IPS DF 6.9 (cell line): ENCODE results near the gene PIK3R6.

Source experiments
- DNase-seq: peaks from one replicate; pipeline ENCODE4 v3.0.0-alpha.2; 2013; ENCODE audit warnings: low read depth, low spot score
- H3K27ac ChIP-seq: one replicate; pipeline ENCODE4 v1.5.1; 2013; ENCODE audit warnings: low read length, control low read depth
- H3K27me3 ChIP-seq: 2 replicates; pipeline ENCODE4 v1.6.1; 2013; ENCODE audit warnings: mild to moderate bottlenecking, low read length; ENCODE audit not compliant: control insufficient read depth, insufficient read depth
- H3K36me3 ChIP-seq: 2 replicates; pipeline ENCODE4 v1.6.1; 2013; ENCODE audit warnings: low read length; ENCODE audit not compliant: control insufficient read depth, insufficient read depth
- H3K4me1 ChIP-seq: 2 replicates; pipeline ENCODE4 v1.6.1; 2013; ENCODE audit warnings: low read length; ENCODE audit not compliant: control insufficient read depth, insufficient read depth
- H3K4me3 ChIP-seq: 2 replicates; pipeline ENCODE4 v1.5.1; 2013; ENCODE audit warnings: mild to moderate bottlenecking, low read length
- H3K9me3 ChIP-seq: 2 replicates; pipeline ENCODE4 v1.6.1; 2013; ENCODE audit warnings: low read length, inconsistent platforms; ENCODE audit not compliant: control insufficient read depth, insufficient read depth
- WGBS: extraction: QIAGEN DNeasy Blood & Tissue Kit; methylation state at CpG from one replicate; pipeline ENCODE4 v1.1.7; 2013; ENCODE audit warnings: mixed read lengths, missing lambda C conversion rate; ENCODE audit not compliant: insufficient read length, insufficient coverage; 5-methylcytosine and 5-hydroxymethylcytosine counted together

PIK3R6 gene

GRCh38 chr17:8873801-8874715 lies 6.6 kb upstream of the PIK3R6 start:
- Histone ChIP-seq H3K36me3 (no peaks in the 10 kb centered on the region), H3K27ac (no peak overlapping the region), H3K9me3 (no peaks in the 10 kb centered on the region), H3K4me3 (no peak overlapping the region), H3K4me1 (no peaks in the 10 kb centered on the region; the same call in 1 of the 2 replicates), H3K27me3 (no peaks in the 10 kb centered on the region)
- no peak for DNase-seq
- WGBS: no CpG with 5 or more reads among the region's 19 CpGs

GRCh38 chr17:8872705-8873435 lies 5.4 kb upstream of the PIK3R6 start:
- no CpG with 5 or more reads among the region's 17 CpGs for WGBS
- H3K36me3 ChIP-seq: no peaks in the 10 kb centered on the region

DNA sequence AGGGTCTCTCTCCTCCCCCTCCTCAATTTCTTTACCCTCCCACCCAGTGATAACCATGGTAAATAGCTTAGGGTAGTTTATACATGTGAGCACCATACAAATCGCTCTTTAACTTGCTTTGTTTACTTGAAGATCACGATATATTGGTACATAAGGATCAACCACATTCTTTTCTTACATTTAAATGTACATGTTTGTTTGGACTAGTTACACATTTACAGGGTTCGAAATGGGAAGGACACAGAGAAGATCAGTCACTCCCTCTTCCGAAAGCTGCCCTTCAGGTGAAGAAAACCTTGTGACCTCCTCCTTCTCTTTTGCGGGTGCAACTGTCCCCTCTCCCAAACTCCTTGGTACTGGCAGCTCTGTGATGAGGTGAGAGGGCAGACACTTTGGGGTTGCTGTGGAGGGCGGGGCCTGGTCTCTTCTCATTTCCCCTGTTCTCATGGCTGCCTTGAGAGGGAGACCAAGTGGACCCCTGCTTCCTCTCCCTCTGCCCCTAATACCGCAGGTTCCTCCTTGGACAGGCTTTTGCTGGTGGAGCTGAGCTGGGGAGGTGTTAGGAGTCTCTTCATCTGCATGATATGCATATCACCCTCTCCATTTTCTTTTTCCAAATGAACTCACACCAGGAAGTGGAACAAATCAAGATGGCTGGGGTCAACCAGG lies 4.7 kb upstream of the PIK3R6 start:
- H3K36me3 ChIP-seq: no peaks in the 10 kb centered on the region
- no peak overlapping the region for H3K27ac ChIP-seq
- H3K9me3 ChIP-seq: no peaks in the 10 kb centered on the region
- H3K4me3 ChIP-seq: no peak overlapping the region
- no peaks in the 10 kb centered on the region; the same call in 1 of the 2 replicates for H3K4me1 ChIP-seq
- no CpG with 5 or more reads among the region's 7 CpGs for WGBS
- DNase-seq: no peak
- no peaks in the 10 kb centered on the region for H3K27me3 ChIP-seq

More at GRCh38 chr17:8872705-8873435, 5.4 kb upstream of the PIK3R6 start:
- no peaks in the 10 kb centered on the region for H3K27me3 ChIP-seq
- DNase-seq: no peak
- H3K4me1 ChIP-seq: no peaks in the 10 kb centered on the region; the same call in 1 of the 2 replicates
- H3K27ac ChIP-seq: no peak overlapping the region
- no peak overlapping the region for H3K4me3 ChIP-seq
- H3K9me3 ChIP-seq: no peaks in the 10 kb centered on the region

GRCh38 chr17:8871081-8871581 lies 3.7 kb upstream of the PIK3R6 start:
- Histone ChIP-seq H3K4me3 (no peak overlapping the region), H3K9me3 (no peaks in the 10 kb centered on the region), H3K36me3 (no peaks in the 10 kb centered on the region), H3K4me1 (no peaks in the 10 kb centered on the region; the same call in 1 of the 2 replicates), H3K27ac (no peak overlapping the region), H3K27me3 (no peaks in the 10 kb centered on the region)
- no peak for DNase-seq
- no CpG with 5 or more reads among the region's 13 CpGs for WGBS

GRCh38 chr17:8870406-8871040 lies 3.0 kb upstream of the PIK3R6 start:
- DNase-seq: no peak
- Histone ChIP-seq H3K4me1 (no peaks in the 10 kb centered on the region; the same call in 1 of the 2 replicates), H3K27me3 (no peaks in the 10 kb centered on the region), H3K4me3 (no peak overlapping the region), H3K9me3 (no peaks in the 10 kb centered on the region), H3K27ac (no peak overlapping the region), H3K36me3 (no peaks in the 10 kb centered on the region)
- 100% methylated on average over 1 of the region's 13 CpGs for WGBS

DNA sequence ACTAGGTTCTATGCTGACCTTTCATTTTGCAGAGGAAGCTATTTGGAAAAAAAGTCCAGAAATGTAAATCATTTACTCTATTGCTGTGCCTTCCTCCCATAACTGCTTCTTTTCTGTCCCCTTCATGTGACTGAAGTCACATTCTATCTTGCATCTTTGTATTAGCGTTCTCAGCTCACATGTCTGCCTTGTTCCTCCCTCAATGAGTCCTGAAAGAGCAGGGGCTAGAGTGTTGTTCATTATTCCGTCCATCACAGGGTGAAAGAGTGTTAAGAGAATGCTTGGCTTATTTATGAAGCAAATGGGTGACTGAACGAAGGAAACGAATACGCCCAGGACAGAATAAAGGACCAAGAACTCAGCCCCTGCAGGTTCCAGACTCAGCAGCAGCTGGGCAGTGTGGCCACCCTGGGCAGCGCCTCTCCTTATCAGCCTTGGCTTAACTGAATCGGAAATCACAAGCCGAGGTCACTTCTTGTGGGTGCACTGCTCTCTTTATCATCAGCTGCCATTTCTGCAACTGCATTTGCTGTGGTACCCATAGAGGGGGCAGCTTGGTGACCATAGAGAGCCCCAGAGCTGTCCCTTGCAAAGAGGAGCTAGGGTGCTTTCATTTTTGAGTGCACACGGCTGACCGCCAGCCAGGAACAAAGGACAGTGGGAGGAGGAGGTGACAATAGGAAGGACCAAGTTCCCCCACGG lies 1.8 kb upstream of the PIK3R6 start:
- Histone ChIP-seq H3K4me3 (no peak overlapping the region), H3K36me3 (no peaks in the 10 kb centered on the region), H3K9me3 (no peaks in the 10 kb centered on the region), H3K27me3 (no peaks in the 10 kb centered on the region), H3K27ac (no peak overlapping the region), H3K4me1 (no peaks in the 10 kb centered on the region; the same call in 1 of the 2 replicates)
- no peak for DNase-seq
- no CpG with 5 or more reads among the region's 11 CpGs for WGBS

- no peaks in the 10 kb centered on the region; the same call in 1 of the 2 replicates for H3K4me1 ChIP-seq
- no peak overlapping the region for H3K27ac ChIP-seq
- no peak for DNase-seq
- WGBS: no CpG with 5 or more reads among the region's 4 CpGs
- no peaks in the 10 kb centered on the region for H3K27me3 ChIP-seq
- no peak overlapping the region for H3K4me3 ChIP-seq
- H3K9me3 ChIP-seq: no peaks in the 10 kb centered on the region
- no peaks in the 10 kb centered on the region for H3K36me3 ChIP-seq
These were observed 1.1 kb upstream of the PIK3R6 start for GRCh38 chr17:8868529-8868951.

DNA sequence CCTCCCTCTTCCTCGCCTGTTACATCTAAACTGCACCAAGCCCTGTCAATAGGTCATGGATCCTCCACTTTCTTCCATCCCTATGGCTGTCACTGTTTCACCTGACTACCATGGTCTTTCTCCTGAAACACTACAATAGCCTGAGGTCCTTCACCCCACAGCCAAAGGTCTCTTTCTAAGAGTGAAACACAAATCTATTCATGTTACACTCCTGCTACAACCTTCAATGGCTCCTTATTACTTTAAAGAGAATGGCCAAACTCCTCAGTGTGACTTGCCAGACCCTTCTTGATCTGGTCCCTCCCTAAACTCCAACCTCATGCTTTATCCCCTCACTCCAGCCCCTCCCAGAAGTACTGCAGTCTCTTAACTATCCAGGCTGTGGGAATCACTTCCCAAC lies 618 bp upstream of the PIK3R6 start:
- no peak overlapping the region for H3K27ac ChIP-seq
- DNase-seq: no peak

DNA sequence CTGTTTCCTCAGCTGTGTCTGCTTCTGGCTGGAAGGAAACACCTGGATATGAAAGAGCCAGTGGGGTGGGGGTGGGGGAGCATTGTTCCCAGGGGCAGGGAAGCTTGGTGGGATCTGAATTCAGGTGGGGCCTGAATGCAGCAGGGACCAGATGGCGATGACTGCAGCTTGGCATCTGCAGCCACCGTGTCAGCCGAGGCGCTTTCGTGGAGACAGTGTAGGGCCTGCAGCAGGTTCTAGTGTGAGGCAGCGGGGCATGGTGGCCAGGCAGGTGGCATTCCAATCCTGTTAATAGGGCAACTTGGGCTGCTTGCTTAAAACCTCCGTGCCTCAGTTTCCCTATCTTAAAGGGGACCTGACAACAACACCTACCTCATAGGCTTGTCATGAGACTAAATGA lies 1.7 kb downstream of the PIK3R6 start:
- Histone ChIP-seq H3K36me3 (no peaks in the 10 kb centered on the region), H3K4me1 (no peaks in the 10 kb centered on the region), H3K4me3 (no peak overlapping the region), H3K27me3 (no peaks in the 10 kb centered on the region), H3K27ac (no peak overlapping the region), H3K9me3 (no peaks in the 10 kb centered on the region)
- DNase-seq: no peak
- no CpG with 5 or more reads among the region's 7 CpGs for WGBS

More for the DNA sequence above, 618 bp upstream of the PIK3R6 start:
- Histone ChIP-seq H3K27me3 (no peaks in the 10 kb centered on the region), H3K36me3 (no peaks in the 10 kb centered on the region), H3K9me3 (no peaks in the 10 kb centered on the region), H3K4me3 (no peak overlapping the region), H3K4me1 (no peaks in the 10 kb centered on the region; the same call in 1 of the 2 replicates)
- WGBS: no CpG with 5 or more reads among the region's 1 CpG
